ENCODE measurements around the gene FANCF.
"Not testable (repeated sequence)": the region's sequence is repeated elsewhere in the genome, so short reads cannot be mapped to it uniquely, and the experiment has no call there.

Gene FANCF

GRCh38 chr11:22625448-22626287, at the start of gene FANCF:
TSS of gene FANCF (minus strand) at chr11:22625823. CDS start at chr11:22625810, 13 bp downstream.
- DNase-seq (ENCODE audit: low spot score): peak; percentile 97

GRCh38 chr11:22674470-22675439, 49.1 kb upstream of the FANCF start:
- DNase-seq (ENCODE audit: low spot score): no peak

GRCh38 chr11:22671751-22672150, 46.1 kb upstream of the FANCF start:
- DNase-seq (ENCODE audit: low spot score): no peak

DNA sequence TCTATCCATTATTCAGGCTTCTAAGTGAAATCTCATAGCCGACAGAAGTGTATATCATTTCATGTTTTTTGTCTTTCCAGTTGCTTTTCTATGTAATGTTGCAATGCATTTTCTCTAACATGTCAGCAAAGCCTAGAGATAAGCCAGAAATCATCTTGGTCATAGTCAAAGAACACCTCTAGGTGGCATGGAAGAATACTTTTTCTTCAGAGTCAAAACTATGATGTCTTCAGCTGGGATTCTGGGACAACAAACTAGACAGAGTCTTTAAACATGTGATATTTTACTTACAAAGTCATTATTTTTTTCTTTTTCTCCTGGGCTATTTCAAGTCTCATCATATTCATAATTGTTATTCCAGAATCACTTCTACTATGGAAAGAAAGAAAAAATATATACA, 45.2 kb upstream of the FANCF start:
- no peak for DNase-seq (ENCODE audit: low spot score)

GRCh38 chr11:22669368-22669767, 43.7 kb upstream of the FANCF start:
- no peak for DNase-seq (ENCODE audit: low spot score)

DNA sequence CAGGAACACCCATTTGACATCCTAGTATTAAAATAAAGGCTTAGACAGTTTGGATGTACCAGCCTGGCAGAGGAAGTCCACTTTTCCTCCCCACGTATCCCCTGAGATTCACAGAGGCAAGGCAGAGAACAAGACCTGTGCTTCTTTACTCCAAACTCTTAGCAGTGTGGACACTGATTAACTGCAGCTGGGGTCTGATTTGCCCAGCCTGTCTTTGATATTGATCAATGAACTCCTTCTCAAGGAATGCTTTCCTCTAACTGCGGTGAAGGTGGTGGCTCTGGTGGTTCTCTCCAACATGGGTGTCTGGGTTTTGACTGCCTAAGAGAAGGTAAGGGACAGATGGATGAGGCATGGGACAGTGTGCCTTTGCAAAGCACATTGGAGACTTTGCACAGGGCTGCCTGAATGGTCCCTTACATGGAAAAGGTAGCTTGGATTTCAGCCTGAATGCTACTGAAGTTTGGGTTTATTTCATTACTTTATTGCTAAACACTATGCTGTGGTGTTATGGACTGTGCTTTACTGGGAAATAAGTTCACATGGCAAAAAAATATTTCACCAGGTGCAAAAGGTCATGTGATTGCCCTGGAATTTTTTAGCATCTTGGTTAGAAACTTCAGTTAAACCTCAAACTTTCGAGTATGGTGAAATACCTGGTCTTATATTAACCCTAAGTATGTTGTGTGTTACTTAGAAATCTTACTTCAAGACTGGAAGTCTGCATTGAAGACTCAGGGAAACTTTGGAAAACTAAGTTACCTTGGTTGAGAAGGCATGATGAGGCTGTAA, 42.6 kb upstream of the FANCF start:
- no peak for DNase-seq (ENCODE audit: low spot score)

DNA sequence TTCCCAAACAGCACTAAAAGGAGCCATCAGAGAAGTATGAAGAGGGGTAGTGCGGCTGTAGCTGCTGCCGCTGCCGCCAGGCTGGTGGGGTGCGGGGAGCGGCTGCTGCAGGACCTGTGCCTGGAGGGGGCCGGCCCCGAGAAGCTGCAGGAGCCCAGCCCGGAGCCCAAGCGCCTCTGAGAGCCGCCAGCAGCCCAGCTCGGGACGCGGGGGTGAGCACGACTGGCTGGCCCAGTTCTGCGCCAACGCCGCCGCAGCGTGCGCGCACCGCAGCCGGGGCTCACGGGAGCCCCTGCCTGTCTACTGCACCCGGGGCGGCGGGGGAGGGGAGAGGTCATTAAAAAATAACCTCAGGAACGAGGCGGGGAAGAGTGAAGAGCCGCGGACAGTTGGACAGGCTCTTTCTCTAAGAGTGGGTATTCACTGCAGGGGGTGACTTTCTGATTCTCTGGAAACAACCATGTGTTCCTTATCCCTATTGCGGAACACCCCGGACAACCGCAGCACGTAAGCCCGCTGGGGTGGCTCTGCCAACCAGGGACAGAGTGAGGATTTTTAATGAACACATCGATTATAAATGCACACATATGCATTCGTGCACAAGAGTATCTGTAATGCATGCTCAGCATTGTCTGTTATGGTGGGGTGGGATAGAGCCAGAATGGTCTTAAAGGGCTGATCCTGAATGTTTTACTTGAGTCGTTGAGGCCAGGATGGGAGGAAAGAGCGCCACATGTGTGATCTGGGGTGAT, 41.2 kb upstream of the FANCF start:
- no peak for DNase-seq (ENCODE audit: low spot score)

- DNase-seq (ENCODE audit: low spot score): no peak
Observed at GRCh38 chr11:22666325-22666687, 40.7 kb upstream of the FANCF start, which contains the start of gene GAS2. TSS of gene GAS2 (plus strand) at chr11:22666611. CDS start at chr11:22674870, 8,259 bp downstream.

GRCh38 chr11:22659783-22660182, 34.2 kb upstream of the FANCF start:
- no peak for DNase-seq (ENCODE audit: low spot score)

GRCh38 chr11:22657101-22657694, 31.6 kb upstream of the FANCF start:
- no peak for DNase-seq (ENCODE audit: low spot score)

DNA sequence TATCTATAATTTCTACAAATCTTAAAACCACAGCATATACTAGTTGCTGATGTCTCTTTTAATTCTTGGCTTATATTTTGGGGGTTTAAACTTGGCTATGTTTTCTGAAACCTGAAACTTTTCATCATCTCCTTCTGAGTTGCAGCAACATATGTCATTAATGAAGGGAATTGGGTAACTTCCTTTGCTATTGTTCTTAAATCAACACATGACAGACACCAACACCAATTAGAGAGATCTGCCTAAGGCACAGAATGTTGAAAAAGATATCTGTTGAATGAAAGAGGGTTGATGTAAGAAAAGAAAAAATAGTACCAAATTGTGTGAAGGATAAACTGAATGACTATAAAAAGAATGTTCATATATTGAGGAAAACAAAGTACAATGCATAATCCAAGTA, 30.5 kb upstream of the FANCF start:
- no peak for DNase-seq (ENCODE audit: low spot score)

DNA sequence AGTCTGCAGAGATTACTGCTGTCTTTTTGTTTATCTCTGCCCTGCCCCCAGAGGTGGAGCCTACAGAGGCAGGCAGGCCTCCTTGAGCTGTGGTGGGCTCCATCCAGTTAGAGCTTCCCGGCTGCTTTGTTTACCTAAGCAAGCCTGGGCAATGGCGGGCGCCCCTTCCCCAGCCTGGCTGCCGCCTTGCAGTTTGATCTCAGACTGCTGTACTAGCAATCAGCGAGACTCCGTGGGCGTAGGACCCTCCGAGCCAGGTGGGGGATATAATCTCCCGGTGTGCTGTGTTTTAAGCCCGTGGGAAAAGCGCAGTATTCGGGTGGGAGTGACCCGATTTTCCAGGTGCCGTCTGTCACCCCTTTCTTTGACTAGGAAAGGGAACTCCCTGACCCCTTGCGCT, 26.7 kb upstream of the FANCF start:
- DNase-seq (ENCODE audit: low spot score): not testable (repeated sequence)

DNA sequence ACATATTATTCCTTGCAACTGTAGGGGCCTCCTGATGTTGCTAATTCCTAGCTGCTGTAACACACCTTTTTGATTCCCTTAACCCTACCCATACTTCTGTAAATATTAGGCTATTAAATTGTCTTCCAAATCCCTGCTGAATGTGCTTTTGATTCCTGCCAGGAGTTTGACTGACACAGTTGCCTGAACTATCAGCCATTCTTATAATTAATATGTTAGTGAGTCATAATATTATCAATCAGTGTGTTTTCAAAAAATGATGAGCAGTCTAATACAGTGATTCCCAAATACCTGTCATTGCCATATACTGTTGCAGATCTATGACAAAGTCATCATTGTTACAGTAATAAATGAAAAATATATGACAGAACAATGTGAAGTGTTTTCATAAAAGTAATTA, 15.9 kb upstream of the FANCF start:
- no peak for DNase-seq (ENCODE audit: low spot score)

GRCh38 chr11:22640862-22641261, 15.2 kb upstream of the FANCF start:
- no peak for DNase-seq (ENCODE audit: low spot score)

DNA sequence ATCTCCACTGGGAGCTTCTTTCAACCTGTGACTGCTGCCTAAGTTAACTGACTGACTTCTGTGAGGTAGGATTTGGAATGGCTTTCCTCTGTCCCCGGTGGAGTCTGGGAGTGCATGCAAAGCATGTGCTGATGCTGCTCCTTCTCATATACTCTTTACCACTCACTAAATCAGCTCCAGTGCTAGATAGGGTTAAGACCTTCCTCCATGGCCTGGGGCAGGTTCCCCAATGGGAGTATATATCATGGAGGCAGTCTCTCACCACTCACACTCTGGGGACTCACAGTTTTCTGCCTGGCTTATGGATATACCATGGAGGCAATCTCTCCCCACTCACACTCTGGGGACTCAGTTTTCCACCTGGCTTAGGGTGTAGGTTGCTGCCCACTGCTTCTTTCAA, 10.1 kb upstream of the FANCF start:
- no peak for DNase-seq (ENCODE audit: low spot score)

- peak; percentile 22 for DNase-seq (ENCODE audit: low spot score)
Observed at GRCh38 chr11:22634897-22635629, 9.4 kb upstream of the FANCF start.

- no peak for DNase-seq (ENCODE audit: low spot score)
Observed at GRCh38 chr11:22633354-22633902, 7.8 kb upstream of the FANCF start.

GRCh38 chr11:22627421-22627820, 1.8 kb upstream of the FANCF start:
- no peak for DNase-seq (ENCODE audit: low spot score)

DNA sequence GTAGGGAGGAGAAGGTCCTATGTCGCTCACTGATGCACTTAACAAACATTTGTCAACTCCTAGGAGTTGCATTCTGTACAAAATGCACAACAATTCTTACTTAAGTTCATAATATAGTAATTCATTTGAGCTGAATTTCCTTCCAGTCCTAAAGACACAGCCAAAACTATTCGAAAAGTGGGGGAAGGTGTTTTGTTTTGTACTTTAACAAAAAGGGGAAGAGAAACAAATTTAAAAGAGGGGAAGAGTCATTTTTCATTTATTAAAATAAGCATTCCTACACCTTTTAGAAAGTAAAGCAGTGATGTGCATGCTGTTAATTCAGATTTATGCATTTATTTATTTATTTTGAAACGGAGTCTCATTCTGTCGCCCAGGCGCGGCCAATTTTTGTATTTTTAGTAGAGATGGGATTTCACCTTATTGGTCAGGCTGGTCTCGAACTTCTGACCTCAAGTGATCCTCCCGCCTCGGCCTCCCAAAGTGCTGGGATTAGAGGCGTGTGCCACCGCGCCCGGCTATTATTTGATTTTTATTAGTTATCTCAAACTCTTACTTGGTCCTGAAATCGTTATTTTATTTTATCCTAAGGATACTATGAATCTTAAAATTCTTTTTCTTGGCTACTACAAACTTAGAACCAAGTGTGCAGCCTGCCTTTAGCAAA, 1.1 kb upstream of the FANCF start:
- peak; percentile 4 for DNase-seq (ENCODE audit: low spot score)
